Measurements from ENCODE around the gene IL1RAPL1.

Gene IL1RAPL1

DNA sequence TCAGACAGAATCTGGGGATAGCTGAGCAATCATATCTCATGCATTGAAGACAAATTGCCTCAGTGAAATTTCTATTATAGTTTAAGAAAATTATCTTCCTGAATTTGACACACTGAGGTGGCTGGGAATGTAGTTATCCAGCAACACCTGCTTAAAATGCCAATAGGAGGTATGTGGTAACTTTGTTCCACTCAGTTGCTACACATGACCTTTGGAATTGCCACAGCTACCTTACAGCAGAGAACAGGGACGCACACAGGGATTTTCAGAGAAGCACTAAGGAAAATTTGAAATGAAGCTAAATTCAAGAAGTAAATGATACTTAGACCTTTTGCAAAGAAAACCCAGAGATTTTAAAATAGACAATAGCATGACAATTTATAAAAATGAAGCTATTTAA lies 264.6 kb downstream of the IL1RAPL1 start:
- H3K4ac ChIP-seq (ENCODE audit: low read length) = no peak overlapping the region
- H3K4me2 ChIP-seq (ENCODE audit: insufficient read depth, low read length, poor library complexity, severe bottlenecking) = no peak overlapping the region
- no peak overlapping the region for H3K14ac ChIP-seq (ENCODE audit: low read length)
- no peak overlapping the region for H3K4me3 ChIP-seq (ENCODE audit: low read length in 2 of 2)
- H3K27me3 ChIP-seq (ENCODE audit: control insufficient read depth in 3 of 3, insufficient read depth in 3 of 3, low read depth in 1 of 3, low read length in 3 of 3) = no peaks in the 10 kb centered on the region
- DNase-seq (ENCODE audit: low spot score) = no peak
- no peak overlapping the region for H2AFZ ChIP-seq (ENCODE audit: low read length)
- H4K8ac ChIP-seq (ENCODE audit: low read depth, low read length) = no peak overlapping the region
- no peak overlapping the region for H2BK12ac ChIP-seq (ENCODE audit: low read length)
- peaks cover 0 to 2% of the 10 kb centered on the region in 2 donors for H3K4me1 ChIP-seq (ENCODE audit: control insufficient read depth in 2 of 2, insufficient read depth in 1 of 2, low read depth in 1 of 2, low read length in 2 of 2)
- no peaks in the 10 kb centered on the region for H3K9me3 ChIP-seq (replicated peaks in 1 of 2; ENCODE audit: control insufficient read depth in 2 of 2, insufficient read depth in 1 of 2, low read depth in 1 of 2, low read length in 2 of 2)
- no peak overlapping the region for H2BK5ac ChIP-seq (ENCODE audit: low read length)
- no peak overlapping the region for H2BK120ac ChIP-seq (ENCODE audit: low read depth, low read length)
- H3K27ac ChIP-seq (replicated peaks; ENCODE audit: low read length) = no peak overlapping the region
- no CpG with 5 or more reads among the region's 1 CpG for WGBS, 2 donors (ENCODE audit: extremely low coverage in 2 of 2, insufficient read length in 2 of 2, insufficient replicate concordance in 1 of 2)
- no peaks in the 10 kb centered on the region for H3K79me1 ChIP-seq (ENCODE audit: low read depth, low read length)
- H4K91ac ChIP-seq (ENCODE audit: low read depth, low read length, poor library complexity) = no peak overlapping the region
- no peak overlapping the region for H3K9ac ChIP-seq (ENCODE audit: low read depth, low read length, poor library complexity)
- H3K18ac ChIP-seq (ENCODE audit: low read length) = no peak overlapping the region
- no peaks in the 10 kb centered on the region for H3K36me3 ChIP-seq (replicated peaks in 1 of 2; ENCODE audit: control insufficient read depth in 2 of 2, insufficient read depth in 2 of 2, low read length in 2 of 2)
- H2BK15ac ChIP-seq (ENCODE audit: low read length) = no peak overlapping the region
- H3K23ac ChIP-seq (ENCODE audit: low read depth, low read length, poor library complexity) = no peak overlapping the region
- H2AK5ac ChIP-seq (ENCODE audit: low read depth, low read length) = no peak overlapping the region

DNA sequence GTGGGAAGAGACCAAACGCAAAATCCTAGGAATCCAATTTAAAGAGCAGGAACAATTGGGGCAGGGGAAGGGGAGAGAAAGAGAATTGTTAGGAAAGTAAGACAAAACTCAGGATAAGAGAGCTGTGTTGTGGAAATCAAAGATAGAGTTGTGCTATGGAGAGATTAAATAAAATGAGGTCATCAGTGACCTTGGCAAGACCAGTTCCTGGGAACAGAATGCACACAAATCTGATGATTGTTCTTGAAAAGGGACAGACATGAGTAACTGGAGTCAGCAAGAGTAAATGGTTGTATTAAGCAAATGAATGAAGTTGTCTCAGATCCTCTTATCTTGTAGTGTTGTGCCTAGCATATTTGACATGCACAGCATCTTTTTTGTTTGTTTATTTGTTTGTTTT lies 267.4 kb downstream of the IL1RAPL1 start:
- Histone ChIP-seq H2AFZ (ENCODE audit: low read length) (no peak overlapping the region), H2BK15ac (ENCODE audit: low read length) (no peak overlapping the region), H2BK5ac (ENCODE audit: low read length) (no peak overlapping the region), H3K79me1 (ENCODE audit: low read depth, low read length) (no peaks in the 10 kb centered on the region), H3K18ac (ENCODE audit: low read length) (no peak overlapping the region), H3K23ac (ENCODE audit: low read depth, low read length, poor library complexity) (no peak overlapping the region), H3K4me3 (ENCODE audit: low read length in 2 of 2) (no peak overlapping the region), H2BK12ac (ENCODE audit: low read length) (no peak overlapping the region), H3K4ac (ENCODE audit: low read length) (no peak overlapping the region), H4K91ac (ENCODE audit: low read depth, low read length, poor library complexity) (no peak overlapping the region), H3K4me1 (ENCODE audit: control insufficient read depth in 2 of 2, insufficient read depth in 1 of 2, low read depth in 1 of 2, low read length in 2 of 2) (peaks cover 0 to 2% of the 10 kb centered on the region in 2 donors), H3K27me3 (ENCODE audit: control insufficient read depth in 3 of 3, insufficient read depth in 3 of 3, low read depth in 1 of 3, low read length in 3 of 3) (no peaks in the 10 kb centered on the region), H4K8ac (ENCODE audit: low read depth, low read length) (no peak overlapping the region), H2BK120ac (ENCODE audit: low read depth, low read length) (no peak overlapping the region), H3K14ac (ENCODE audit: low read length) (no peak overlapping the region), H3K27ac (replicated peaks; ENCODE audit: low read length) (no peak overlapping the region), H3K9me3 (replicated peaks in 1 of 2; ENCODE audit: control insufficient read depth in 2 of 2, insufficient read depth in 1 of 2, low read depth in 1 of 2, low read length in 2 of 2) (no peaks in the 10 kb centered on the region), H3K36me3 (replicated peaks in 1 of 2; ENCODE audit: control insufficient read depth in 2 of 2, insufficient read depth in 2 of 2, low read length in 2 of 2) (no peaks in the 10 kb centered on the region), H2AK5ac (ENCODE audit: low read depth, low read length) (no peak overlapping the region), H3K4me2 (ENCODE audit: insufficient read depth, low read length, poor library complexity, severe bottlenecking) (no peak overlapping the region), H3K9ac (ENCODE audit: low read depth, low read length, poor library complexity) (no peak overlapping the region)
- DNase-seq (ENCODE audit: low spot score) = no peak
- WGBS, 2 donors (ENCODE audit: extremely low coverage in 2 of 2, insufficient read length in 2 of 2, insufficient replicate concordance in 1 of 2) = no CpG with 5 or more reads among the region's 1 CpG

DNA sequence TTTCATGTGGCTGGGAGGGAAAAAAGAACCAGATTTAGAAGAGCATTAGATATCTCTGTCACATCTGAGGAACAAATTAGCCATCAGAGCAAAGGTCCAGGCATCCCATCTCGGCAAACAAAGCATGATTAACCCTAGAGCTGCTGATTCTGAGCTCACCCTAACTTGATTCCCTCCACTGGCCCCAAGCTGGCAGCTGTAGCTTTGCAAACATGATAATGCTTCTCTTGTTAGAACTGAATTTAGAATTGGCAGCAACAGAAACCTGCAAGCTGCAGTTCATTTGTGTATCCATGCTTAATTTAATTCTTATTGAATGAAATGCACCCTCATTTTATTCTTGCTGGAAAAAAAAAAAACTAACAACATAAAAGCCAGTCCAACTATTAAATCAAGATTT lies 289.2 kb downstream of the IL1RAPL1 start:
- Histone ChIP-seq H3K14ac (ENCODE audit: low read length) (no peak overlapping the region), H3K27ac (replicated peaks; ENCODE audit: low read length) (no peak overlapping the region), H3K9me3 (replicated peaks in 1 of 2; ENCODE audit: control insufficient read depth in 2 of 2, insufficient read depth in 1 of 2, low read depth in 1 of 2, low read length in 2 of 2) (no peaks in the 10 kb centered on the region), H2BK5ac (ENCODE audit: low read length) (no peak overlapping the region), H2AK5ac (ENCODE audit: low read depth, low read length) (no peak overlapping the region), H2BK12ac (ENCODE audit: low read length) (no peak overlapping the region), H2BK15ac (ENCODE audit: low read length) (no peak overlapping the region), H3K4me2 (ENCODE audit: insufficient read depth, low read length, poor library complexity, severe bottlenecking) (no peak overlapping the region), H3K27me3 (ENCODE audit: control insufficient read depth in 3 of 3, insufficient read depth in 3 of 3, low read depth in 1 of 3, low read length in 3 of 3) (no peaks in the 10 kb centered on the region), H2BK120ac (ENCODE audit: low read depth, low read length) (no peak overlapping the region), H3K4ac (ENCODE audit: low read length) (no peak overlapping the region), H3K4me3 (ENCODE audit: low read length in 2 of 2) (no peak overlapping the region), H3K9ac (ENCODE audit: low read depth, low read length, poor library complexity) (no peak overlapping the region), H3K36me3 (replicated peaks in 1 of 2; ENCODE audit: control insufficient read depth in 2 of 2, insufficient read depth in 2 of 2, low read length in 2 of 2) (no peaks in the 10 kb centered on the region), H2AFZ (ENCODE audit: low read length) (no peak overlapping the region), H3K18ac (ENCODE audit: low read length) (no peak overlapping the region), H3K23ac (ENCODE audit: low read depth, low read length, poor library complexity) (no peak overlapping the region), H4K8ac (ENCODE audit: low read depth, low read length) (no peak overlapping the region), H3K79me1 (ENCODE audit: low read depth, low read length) (no peaks in the 10 kb centered on the region), H4K91ac (ENCODE audit: low read depth, low read length, poor library complexity) (no peak overlapping the region), H3K4me1 (ENCODE audit: control insufficient read depth in 2 of 2, insufficient read depth in 1 of 2, low read depth in 1 of 2, low read length in 2 of 2) (peaks cover 0 to 2% of the 10 kb centered on the region in 2 donors)
- no peak for DNase-seq (ENCODE audit: low spot score)
- no CpG with 5 or more reads among the region's 1 CpG for WGBS, 2 donors (ENCODE audit: extremely low coverage in 2 of 2, insufficient read length in 2 of 2, insufficient replicate concordance in 1 of 2)

DNA sequence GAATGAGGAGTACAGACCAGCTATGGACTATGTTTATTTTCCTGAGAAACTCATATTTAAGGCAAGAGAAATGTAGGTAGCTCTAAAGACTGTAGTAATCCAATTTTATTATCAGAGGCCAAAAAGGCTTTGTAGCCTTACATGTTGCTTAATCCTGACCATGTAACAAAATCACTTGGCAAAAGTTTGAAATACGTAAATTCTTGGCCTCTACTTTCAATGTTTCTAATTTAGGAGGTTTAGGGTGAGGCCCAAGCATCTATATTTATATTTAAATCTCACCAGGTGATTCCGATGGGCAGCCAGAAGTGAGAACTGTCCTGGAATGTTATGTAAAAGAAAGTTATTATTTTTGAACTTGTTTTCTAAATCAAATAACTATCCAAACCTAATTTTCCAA lies 289.7 kb downstream of the IL1RAPL1 start:
- Histone ChIP-seq H3K4me2 (ENCODE audit: insufficient read depth, low read length, poor library complexity, severe bottlenecking) (no peak overlapping the region), H4K8ac (ENCODE audit: low read depth, low read length) (no peak overlapping the region), H3K4me3 (ENCODE audit: low read length in 2 of 2) (no peak overlapping the region), H3K27me3 (ENCODE audit: control insufficient read depth in 3 of 3, insufficient read depth in 3 of 3, low read depth in 1 of 3, low read length in 3 of 3) (no peaks in the 10 kb centered on the region), H2AK5ac (ENCODE audit: low read depth, low read length) (no peak overlapping the region), H3K18ac (ENCODE audit: low read length) (no peak overlapping the region), H2BK12ac (ENCODE audit: low read length) (no peak overlapping the region), H2AFZ (ENCODE audit: low read length) (no peak overlapping the region), H3K4me1 (ENCODE audit: control insufficient read depth in 2 of 2, insufficient read depth in 1 of 2, low read depth in 1 of 2, low read length in 2 of 2) (peaks cover 0 to 2% of the 10 kb centered on the region in 2 donors), H3K9me3 (replicated peaks in 1 of 2; ENCODE audit: control insufficient read depth in 2 of 2, insufficient read depth in 1 of 2, low read depth in 1 of 2, low read length in 2 of 2) (no peaks in the 10 kb centered on the region), H3K9ac (ENCODE audit: low read depth, low read length, poor library complexity) (no peak overlapping the region), H3K14ac (ENCODE audit: low read length) (no peak overlapping the region), H2BK120ac (ENCODE audit: low read depth, low read length) (no peak overlapping the region), H3K27ac (replicated peaks; ENCODE audit: low read length) (no peak overlapping the region), H3K4ac (ENCODE audit: low read length) (no peak overlapping the region), H3K79me1 (ENCODE audit: low read depth, low read length) (no peaks in the 10 kb centered on the region), H3K36me3 (replicated peaks in 1 of 2; ENCODE audit: control insufficient read depth in 2 of 2, insufficient read depth in 2 of 2, low read length in 2 of 2) (no peaks in the 10 kb centered on the region), H2BK15ac (ENCODE audit: low read length) (no peak overlapping the region), H4K91ac (ENCODE audit: low read depth, low read length, poor library complexity) (no peak overlapping the region), H3K23ac (ENCODE audit: low read depth, low read length, poor library complexity) (no peak overlapping the region), H2BK5ac (ENCODE audit: low read length) (no peak overlapping the region)
- WGBS, 2 donors (ENCODE audit: extremely low coverage in 2 of 2, insufficient read length in 2 of 2, insufficient replicate concordance in 1 of 2) = no CpG with 5 or more reads among the region's 2 CpGs
- DNase-seq (ENCODE audit: low spot score) = no peak

Measured in neuronal stem cell (in vitro differentiated cells).